GM20000 (cell line): ENCODE results near the gene INPP5B.
"Not testable (repeated sequence)": the region's sequence is repeated elsewhere in the genome, so short reads cannot be mapped to it uniquely, and the experiment has no call there.

Source experiments
- DNase-seq: peaks from one replicate; pipeline ENCODE4 v3.0.0; 2012; ENCODE audit warnings: low spot score
- CTCF ChIP-seq: IDR thresholded peaks from 2 replicates; pipeline ENCODE4 v1.5.1; 2012; ENCODE audit warnings: mild to moderate bottlenecking, control low read depth; ENCODE audit errors: extremely low read depth, missing control alignments

Gene INPP5B

GRCh38 chr1:37905727-37906126, 41.1 kb downstream of the INPP5B start:
- no peak for DNase-seq

GRCh38 chr1:37903921-37904320, 42.9 kb downstream of the INPP5B start:
- not testable (repeated sequence) for DNase-seq

More at GRCh38 chr1:37905727-37906126, 41.1 kb downstream of the INPP5B start:
- TF ChIP-seq CTCF, result no peak

GRCh38 chr1:37902983-37903382, 43.9 kb downstream of the INPP5B start:
- no peak for DNase-seq
- no peak for TF ChIP-seq CTCF

- no peak for TF ChIP-seq CTCF
- no peak for DNase-seq
Measured at GRCh38 chr1:37901893-37902225, 45.0 kb downstream of the INPP5B start.

- TF ChIP-seq CTCF, result no peak
- DNase-seq, result peak; percentile 54
Measured at GRCh38 chr1:37901191-37901892, 45.5 kb downstream of the INPP5B start.

- not testable (repeated sequence) for DNase-seq
Measured at GRCh38 chr1:37897563-37897962, 49.3 kb downstream of the INPP5B start.

GRCh38 chr1:37893673-37894072, 53.2 kb downstream of the INPP5B start:
- TF ChIP-seq CTCF, result no peak
- DNase-seq, result no peak

- DNase-seq, result no peak
- no peak for TF ChIP-seq CTCF
Measured at GRCh38 chr1:37892151-37893047, 54.5 kb downstream of the INPP5B start.
